HEK293T (cell line): ENCODE results near the gene CYP1B1.

Experiments used
- CTCF ChIA-PET: fragments of 350-600 bp; formaldehyde crosslinking; extraction: SDS; loops from one replicate; lab custom pipeline; 2021; ENCODE audit warnings: antibody characterized with exemption, inconsistent platforms; lab: Yijun Ruan, JAX
- POLR2A ChIA-PET: fragments of 350-600 bp; formaldehyde crosslinking; extraction: SDS; loops from one replicate; lab custom pipeline; 2020; ENCODE audit warnings: antibody characterized with exemption, inconsistent platforms; lab: Yijun Ruan, JAX
- DNase-seq: peaks from one replicate; pipeline ENCODE4 v3.0.0; 2012; ENCODE audit warnings: mixed read lengths; ENCODE audit errors: extremely low spot score
- ARNT ChIP-seq: fragments of 450-650 bp; IDR thresholded peaks from 2 replicates; pipeline ENCODE4 v1.6.1; 2017; ENCODE audit warnings: mild to moderate bottlenecking
- BHLHE40 ChIP-seq: fragments of 450-650 bp; IDR thresholded peaks from 2 replicates; pipeline ENCODE4 v1.6.1; 2016; ENCODE audit warnings: mild to moderate bottlenecking, moderate library complexity, borderline replicate concordance
- CTBP1 ChIP-seq: fragments of 450-650 bp; IDR thresholded peaks from 2 replicates; pipeline ENCODE4 v1.6.1; 2016; ENCODE audit warnings: borderline replicate concordance
- ELF4 ChIP-seq: fragments of 450-650 bp; IDR thresholded peaks from 2 replicates; pipeline ENCODE4 v1.6.1; 2017; ENCODE audit warnings: antibody characterized with exemption
- FOXA1 ChIP-seq: fragments of 450-650 bp; IDR thresholded peaks from 2 replicates; pipeline ENCODE4 v1.6.1; 2016; ENCODE audit warnings: mild to moderate bottlenecking
- FOXK2 ChIP-seq: fragments of 450-650 bp; IDR thresholded peaks from 2 replicates; pipeline ENCODE4 v1.6.1; 2016; ENCODE audit warnings: mild to moderate bottlenecking
- FOXM1 ChIP-seq: fragments of 450-650 bp; IDR thresholded peaks from 2 replicates; pipeline ENCODE4 v1.6.1; 2017; ENCODE audit warnings: mild to moderate bottlenecking, borderline replicate concordance
- HDGF ChIP-seq: fragments of 450-650 bp; IDR thresholded peaks from 2 replicates; pipeline ENCODE4 v1.6.1; 2017; ENCODE audit warnings: antibody characterized with exemption, borderline replicate concordance
- L3MBTL2 ChIP-seq: fragments of 450-650 bp; conservative IDR thresholded peaks from 2 replicates; pipeline ENCODE4 v1.6.1; 2016; ENCODE audit warnings: mild to moderate bottlenecking
- LEF1 ChIP-seq: fragments of 450-650 bp; IDR thresholded peaks from 2 replicates; pipeline ENCODE4 v1.6.1; 2017; ENCODE audit warnings: mild to moderate bottlenecking, borderline replicate concordance
- NFRKB ChIP-seq: fragments of 450-650 bp; IDR thresholded peaks from 2 replicates; pipeline ENCODE4 v1.6.1; 2016; ENCODE audit warnings: mild to moderate bottlenecking, moderate library complexity
- SP1 ChIP-seq: fragments of 450-650 bp; IDR thresholded peaks from 2 replicates; pipeline ENCODE4 v1.6.1; 2017
- SUZ12 ChIP-seq: fragments of 450-650 bp; IDR thresholded peaks from 2 replicates; pipeline ENCODE4 v1.6.1; 2016; ENCODE audit warnings: mild to moderate bottlenecking
- TARDBP ChIP-seq: fragments of 450-650 bp; IDR thresholded peaks from 2 replicates; pipeline ENCODE4 v1.6.1; 2016
- ZNF384 ChIP-seq: fragments of 450-650 bp; IDR thresholded peaks from 2 replicates; pipeline ENCODE4 v1.6.1; 2016
- TF ChIP-seq, protein P1 (sequence below): fragments of 450-650 bp; IDR thresholded peaks from 2 replicates; pipeline ENCODE4 v1.6.1; 2016

Gene CYP1B1

DNA sequence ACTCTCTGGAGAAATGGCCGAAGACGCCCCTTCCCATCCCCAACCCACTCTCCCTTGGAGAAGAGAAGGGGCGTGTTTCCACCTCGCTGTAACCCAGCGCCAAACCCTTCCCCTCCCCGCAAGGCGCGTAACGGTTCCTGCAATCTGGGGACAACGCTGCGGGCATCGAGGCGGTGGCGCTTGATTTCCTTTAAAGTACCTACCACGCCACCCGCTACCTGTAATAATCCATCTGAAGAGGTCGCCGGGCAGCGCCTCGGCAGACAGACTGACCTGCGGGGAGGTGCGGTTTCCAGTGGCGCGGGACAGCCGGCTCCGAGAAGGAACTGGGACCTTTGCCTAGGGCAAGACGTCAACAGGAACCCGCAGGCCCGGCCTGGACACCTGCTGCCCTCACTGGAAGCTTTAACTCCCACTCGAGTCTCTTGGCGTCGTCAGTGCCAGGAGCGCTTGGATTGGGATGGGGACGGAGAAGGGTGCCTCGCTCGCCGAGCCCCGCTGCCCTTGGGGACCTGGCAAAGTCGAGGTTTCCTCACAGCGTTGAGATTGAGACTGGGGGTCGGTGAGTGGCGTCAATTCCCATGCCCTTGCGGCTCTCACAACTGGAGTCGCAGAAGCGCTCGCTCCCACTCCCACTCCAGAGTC, at the start of gene CYP1B1:
TSS of gene CYP1B1 (minus strand) at position 645 of the 645 bp plus-strand sequence. CDS start 763 bp downstream, outside the sequence.
- ChIA-PET CTCF (interaction anchor here (0.7 to 1.9 kb wide), 11 partner anchors 11 to 199 kb away, joined by 3 to 12 read pairs (median 3); no protein-coding TSS in a partner anchor), POLR2A (interaction anchor here (1.3 to 2.3 kb wide), 6 partner anchors 8 to 199 kb away, joined by 4 to 18 read pairs (median 5); no protein-coding TSS in a partner anchor)
- no peak for TF ChIP-seq CTBP1
- TF ChIP-seq SUZ12: no peak
- TF ChIP-seq TARDBP: no peak
- TF ChIP-seq FOXK2: no peak
- no peak for TF ChIP-seq NFRKB
- TF ChIP-seq SP1: no peak
- TF ChIP-seq L3MBTL2: no peak
- no peak for TF ChIP-seq BHLHE40
- TF ChIP-seq FOXM1: no peak
- no peak for TF ChIP-seq ZNF384
- TF ChIP-seq, protein P1, sequence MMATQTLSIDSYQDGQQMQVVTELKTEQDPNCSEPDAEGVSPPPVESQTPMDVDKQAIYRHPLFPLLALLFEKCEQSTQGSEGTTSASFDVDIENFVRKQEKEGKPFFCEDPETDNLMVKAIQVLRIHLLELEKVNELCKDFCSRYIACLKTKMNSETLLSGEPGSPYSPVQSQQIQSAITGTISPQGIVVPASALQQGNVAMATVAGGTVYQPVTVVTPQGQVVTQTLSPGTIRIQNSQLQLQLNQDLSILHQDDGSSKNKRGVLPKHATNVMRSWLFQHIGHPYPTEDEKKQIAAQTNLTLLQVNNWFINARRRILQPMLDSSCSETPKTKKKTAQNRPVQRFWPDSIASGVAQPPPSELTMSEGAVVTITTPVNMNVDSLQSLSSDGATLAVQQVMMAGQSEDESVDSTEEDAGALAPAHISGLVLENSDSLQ: no peak
- no peak for TF ChIP-seq HDGF
- no peak for TF ChIP-seq FOXA1
- no peak for TF ChIP-seq LEF1
- no peak for TF ChIP-seq ELF4
- TF ChIP-seq ARNT: no peak
- DNase-seq: no peak

DNA sequence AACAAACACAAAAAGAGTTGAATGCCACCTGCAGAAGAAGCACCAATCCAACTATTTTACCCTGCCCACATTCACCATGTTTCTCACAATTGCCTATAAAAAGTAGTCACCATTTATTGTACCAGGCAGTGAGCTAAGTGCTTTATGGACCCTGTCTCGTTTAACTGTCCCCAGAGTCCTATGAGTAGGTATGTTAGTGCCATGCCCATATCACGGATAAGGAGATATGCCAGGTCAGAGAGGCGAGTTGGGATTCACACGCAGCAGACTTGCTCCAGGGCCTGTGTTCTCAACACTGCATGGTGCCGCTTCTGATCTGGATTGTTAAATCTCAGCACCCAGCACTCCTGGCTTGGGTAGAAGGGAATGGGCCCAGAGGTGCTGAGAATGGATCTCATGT, 49.1 kb upstream of the CYP1B1 start:
- DNase-seq: no peak
- TF ChIP-seq FOXA1 (no peak), SUZ12 (no peak), ELF4 (no peak), ARNT (no peak), LEF1 (no peak), L3MBTL2 (no peak), HDGF (no peak), CTBP1 (no peak), SP1 (no peak), TARDBP (no peak), NFRKB (no peak), FOXM1 (no peak), BHLHE40 (no peak), FOXK2 (no peak), ZNF384 (no peak)
- TF ChIP-seq, protein P1: no peak
- CTCF ChIA-PET: no interaction called here
- POLR2A ChIA-PET: no interaction called here

DNA sequence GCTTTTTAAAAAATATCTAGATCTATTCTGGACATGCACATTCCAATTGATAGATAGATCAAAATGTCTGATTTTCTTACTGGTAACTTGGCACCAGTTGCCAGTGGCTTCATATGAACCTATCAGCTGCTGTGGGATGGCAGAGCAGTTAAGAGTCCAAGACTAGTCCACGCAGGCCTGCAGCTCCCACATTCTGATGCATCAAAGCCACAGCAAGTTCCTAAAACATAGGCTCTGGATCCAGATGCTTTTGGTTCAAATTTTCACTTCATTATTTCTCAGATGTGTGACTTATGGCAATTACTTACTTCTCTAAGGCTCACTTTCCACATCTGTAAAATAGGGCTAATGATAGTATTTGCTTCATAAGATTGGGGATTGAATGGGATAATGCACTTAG, 48.0 kb upstream of the CYP1B1 start:
- ChIA-PET CTCF (no interaction called here), POLR2A (no interaction called here)
- TF ChIP-seq L3MBTL2 (no peak), ELF4 (no peak), HDGF (no peak), BHLHE40 (no peak), FOXA1 (no peak)
- TF ChIP-seq, protein P1: no peak
- no peak for DNase-seq

DNA sequence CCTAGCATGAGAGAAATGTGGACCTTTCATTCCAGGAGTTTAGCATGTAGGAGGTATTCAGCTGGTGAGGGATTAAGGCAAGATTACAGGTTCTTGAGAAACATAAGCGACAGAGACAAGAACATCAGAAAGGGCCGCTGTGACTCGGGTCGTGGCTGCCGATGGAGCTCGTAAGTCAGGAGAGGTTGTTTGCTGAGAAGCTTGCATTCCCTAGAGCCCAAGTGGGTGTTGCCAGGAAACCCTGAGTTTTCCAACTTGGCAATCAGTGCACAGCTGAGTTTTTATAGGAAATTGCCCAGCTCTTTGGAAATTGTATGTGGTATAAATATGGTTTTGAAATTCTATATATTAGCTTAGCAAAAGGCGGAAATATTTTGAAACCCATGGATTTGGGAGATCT, 46.4 kb upstream of the CYP1B1 start:
- ChIA-PET CTCF (interaction anchor here (0.7 kb wide), 1 partner anchor 655 kb away, joined by 3 read pairs; no protein-coding TSS in a partner anchor), POLR2A (no interaction called here)
- DNase-seq: no peak
- TF ChIP-seq CTBP1 (no peak), ARNT (no peak), L3MBTL2 (no peak), FOXK2 (no peak), FOXA1 (no peak), FOXM1 (no peak), BHLHE40 (no peak), ELF4 (no peak), HDGF (no peak), SP1 (no peak), ZNF384 (no peak), NFRKB (no peak), SUZ12 (no peak), TARDBP (no peak)
- TF ChIP-seq, protein P1: no peak

- no peak for DNase-seq
- no peak for TF ChIP-seq BHLHE40
- TF ChIP-seq CTBP1: no peak
- no peak for TF ChIP-seq TARDBP
- POLR2A ChIA-PET: no interaction called here
- CTCF ChIA-PET: no interaction called here
These were observed 45.5 kb upstream of the CYP1B1 start for GRCh38 chr2:38121481-38121880.
